HG03095 (cell line): ENCODE measurements around the gene MACROD2.

ENCODE experiments used
- ATAC-seq: cut with Tn5 transposase; IDR thresholded peaks from one replicate; pipeline ENCODE4 v1.9.1; 2021; ENCODE audit warnings: moderate library complexity; ENCODE audit not compliant: unreplicated experiment

The MACROD2 gene

GRCh38 chr20:14333721-14334120 lies 338.4 kb downstream of the MACROD2 start:
- ATAC-seq: no peak

DNA sequence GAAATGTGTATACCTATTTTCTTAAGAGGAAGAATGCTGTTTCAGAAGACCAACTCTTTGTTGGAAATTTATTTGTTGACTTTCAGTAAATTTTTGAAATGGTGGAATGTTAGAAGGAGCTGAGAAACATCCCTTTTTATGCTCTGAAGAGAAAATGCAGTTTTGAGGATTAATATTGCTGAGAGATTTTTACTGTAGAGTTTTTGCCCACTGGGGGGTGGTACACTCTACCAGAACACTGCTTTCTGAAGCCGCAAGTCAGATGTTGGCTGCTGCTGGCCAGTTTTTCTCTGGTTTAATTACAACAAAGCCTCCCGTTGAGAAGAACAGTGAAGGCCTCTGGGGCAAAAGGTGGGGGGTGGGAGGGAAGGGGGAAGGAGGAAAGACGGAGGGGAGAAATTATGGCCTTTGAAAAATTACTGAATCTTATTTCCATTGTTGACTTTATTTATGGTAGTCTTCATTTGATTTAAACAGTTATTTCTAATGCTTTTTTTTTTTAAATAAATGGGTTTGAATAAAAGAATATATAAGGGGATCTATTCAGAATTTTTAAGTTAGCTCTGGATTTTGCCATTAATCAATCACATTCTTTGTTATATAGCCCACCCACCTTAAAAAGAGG lies 339.1 kb downstream of the MACROD2 start:
- no peak for ATAC-seq

DNA sequence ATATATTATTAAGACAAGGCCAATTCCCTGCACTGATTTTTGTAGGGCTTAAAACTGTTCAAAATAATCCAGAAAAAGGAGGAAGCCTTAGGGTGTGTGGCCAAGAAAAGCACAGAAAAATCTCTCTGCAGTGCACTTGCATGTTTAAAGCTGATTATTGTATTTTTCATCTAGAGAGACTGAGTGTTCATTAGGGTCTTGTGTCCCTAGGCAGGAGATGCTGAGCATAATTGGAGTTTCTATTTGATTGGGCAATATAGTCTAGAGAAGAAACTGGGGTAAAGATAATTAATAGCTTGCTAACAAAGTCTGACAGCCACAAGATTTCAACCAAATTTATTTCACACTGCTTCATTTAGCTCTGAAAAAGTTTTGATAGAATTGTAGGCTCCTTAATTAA lies 339.7 kb downstream of the MACROD2 start:
- no peak for ATAC-seq

GRCh38 chr20:14336686-14337085 lies 341.4 kb downstream of the MACROD2 start:
- no peak for ATAC-seq

DNA sequence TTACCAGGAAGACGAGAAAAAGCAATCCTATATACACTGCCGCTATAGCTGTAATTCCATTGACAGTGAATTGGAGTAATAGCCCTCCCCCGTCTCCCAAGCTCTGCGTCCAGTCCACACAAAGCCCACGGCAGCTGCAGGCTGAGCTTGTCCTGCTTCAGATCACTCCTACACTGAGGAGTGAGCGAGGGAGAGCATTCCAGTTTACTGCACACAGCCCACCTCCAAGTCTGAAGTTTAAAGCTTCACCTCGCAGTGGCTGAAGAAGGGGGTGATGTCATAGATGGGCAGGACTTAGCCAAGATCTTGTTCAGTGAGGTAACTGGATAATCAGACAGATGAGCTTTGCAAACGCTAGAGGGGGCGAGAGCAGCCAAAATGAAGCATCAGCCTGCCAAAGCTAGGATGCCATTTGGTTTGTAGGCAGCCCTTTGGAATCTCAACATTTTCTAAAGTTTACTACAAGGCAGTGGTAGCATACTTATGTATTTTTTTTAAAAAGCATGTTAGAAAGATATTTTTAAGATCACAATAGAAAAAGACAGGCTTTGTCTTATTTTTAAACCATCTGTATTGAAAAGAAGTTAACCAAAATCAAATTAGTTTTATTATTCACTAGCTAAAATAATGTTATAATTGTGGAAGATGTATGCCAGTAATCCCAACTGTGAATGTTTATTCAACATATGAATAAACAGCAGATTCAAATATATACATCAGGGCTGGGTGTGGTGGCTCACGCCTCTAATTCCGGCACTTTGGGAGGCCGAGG lies 342.3 kb downstream of the MACROD2 start, which contains the start of gene FLRT3:
Gene FLRT3, minus strand, starts transcription at position 213 of the 772 bp plus-strand sequence. CDS start 10,106 bp downstream, outside the sequence.
- ATAC-seq: peak; percentile 95

- ATAC-seq: no peak
Measured at GRCh38 chr20:14341801-14342200, 346.5 kb downstream of the MACROD2 start.

DNA sequence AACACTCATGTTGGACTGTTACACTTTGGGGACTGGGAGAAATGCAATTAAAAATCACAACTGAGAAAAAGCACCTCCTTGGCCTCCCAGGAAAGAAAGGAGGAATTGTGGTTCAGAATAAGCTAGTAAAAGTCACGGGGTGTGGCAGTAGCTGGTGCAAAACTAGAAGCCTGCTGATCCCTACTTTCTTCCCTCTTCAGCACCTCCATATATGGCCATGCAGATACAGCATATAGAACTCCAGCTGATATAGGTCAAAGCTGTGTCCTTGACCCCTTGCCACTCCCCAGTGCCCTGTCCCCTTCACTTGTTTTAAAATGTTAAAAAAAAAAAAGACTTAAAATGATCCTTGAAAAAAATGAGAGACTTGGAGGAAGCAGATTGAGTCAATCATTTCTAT lies 347.6 kb downstream of the MACROD2 start:
- ATAC-seq: no peak

- no peak for ATAC-seq
Measured at GRCh38 chr20:14343491-14344065, 348.3 kb downstream of the MACROD2 start.

- ATAC-seq: no peak
Measured at GRCh38 chr20:14344746-14345145, 349.4 kb downstream of the MACROD2 start.

- ATAC-seq: no peak
Measured at GRCh38 chr20:14355791-14356190, 360.5 kb downstream of the MACROD2 start.

- no peak for ATAC-seq
Measured at GRCh38 chr20:14360416-14360815, 365.1 kb downstream of the MACROD2 start.

- no peak for ATAC-seq
Measured at GRCh38 chr20:14361509-14362345, 366.4 kb downstream of the MACROD2 start.

DNA sequence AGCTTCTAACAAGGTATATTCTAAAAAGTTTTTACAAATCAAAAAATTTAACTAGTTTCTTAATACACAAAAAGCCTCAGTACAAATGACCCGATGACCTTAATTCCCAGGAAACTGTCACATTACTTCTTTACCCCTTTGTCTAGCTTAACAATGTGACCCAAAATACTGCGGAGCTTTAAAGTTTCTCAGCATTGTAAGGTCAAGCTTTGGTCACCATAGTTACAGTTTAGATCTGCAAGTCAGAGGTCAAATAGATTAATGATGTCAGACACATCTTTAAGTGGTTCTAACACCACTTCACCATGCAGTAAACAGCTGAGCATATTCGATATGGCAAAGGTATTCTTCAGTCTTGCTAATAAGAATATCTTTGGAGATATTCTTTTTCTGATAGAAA lies 378.9 kb downstream of the MACROD2 start:
- no peak for ATAC-seq

GRCh38 chr20:14375416-14375985 lies 380.2 kb downstream of the MACROD2 start:
- no peak for ATAC-seq

DNA sequence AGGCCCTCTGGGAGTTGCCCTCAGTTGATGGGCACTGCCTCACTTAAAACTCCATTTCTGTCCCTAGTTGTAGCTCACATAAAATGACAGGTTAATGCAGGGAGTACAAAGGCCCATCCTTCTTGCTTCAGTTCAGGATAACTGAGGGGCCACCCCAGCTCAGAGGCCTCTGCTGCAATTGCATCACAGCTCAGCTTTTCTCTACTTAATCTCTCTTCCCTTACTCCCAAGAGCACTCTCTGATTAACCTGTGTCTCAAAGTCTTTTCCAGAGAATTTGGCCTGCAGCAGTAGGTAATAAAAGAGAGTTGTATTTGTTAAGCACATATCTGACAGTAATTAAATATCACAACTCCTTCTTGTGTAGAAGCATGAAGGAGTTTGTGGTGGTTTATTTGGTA lies 383.0 kb downstream of the MACROD2 start:
- ATAC-seq: no peak

- no peak for ATAC-seq
Measured at GRCh38 chr20:14383335-14383734, 388.0 kb downstream of the MACROD2 start.

DNA sequence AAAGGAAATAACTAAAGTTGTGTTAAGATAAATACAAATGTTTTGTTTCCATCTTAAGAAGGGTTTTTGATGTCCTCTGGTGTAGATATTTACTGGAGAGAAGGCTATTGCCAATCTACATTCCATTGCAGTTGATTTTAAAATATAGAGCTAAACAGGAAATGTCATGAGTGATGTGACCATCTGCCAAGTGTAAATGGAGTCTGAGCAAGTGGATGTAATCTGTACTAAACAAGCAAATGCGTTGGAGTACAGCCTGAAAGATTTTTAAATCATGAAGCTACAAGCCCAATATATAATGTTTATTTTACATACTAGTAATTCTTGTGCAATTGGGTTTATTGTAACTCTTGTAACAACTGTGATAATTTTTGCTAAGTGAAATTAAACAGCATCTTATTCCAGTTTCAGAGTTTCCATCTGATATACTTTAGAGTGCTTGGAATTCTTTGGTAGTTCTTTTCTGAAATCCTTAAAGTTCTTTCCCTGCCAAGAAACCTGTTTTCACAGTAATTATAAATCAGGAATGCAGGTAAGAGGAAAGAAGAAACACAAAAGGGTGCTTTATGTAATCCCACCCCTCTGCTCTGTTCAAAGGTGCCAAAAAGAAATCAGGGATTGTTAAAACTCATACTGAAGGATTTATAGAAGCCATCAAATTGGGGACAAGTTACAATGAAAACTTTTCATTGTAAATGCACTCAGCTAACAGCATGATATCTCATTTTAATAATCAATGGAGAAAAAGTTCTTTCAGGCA lies 389.3 kb downstream of the MACROD2 start:
- ATAC-seq: no peak

GRCh38 chr20:14385176-14385740 lies 389.9 kb downstream of the MACROD2 start:
- ATAC-seq: no peak

GRCh38 chr20:14386726-14387125 lies 391.4 kb downstream of the MACROD2 start:
- ATAC-seq: no peak
